Erythroblast (primary cell): ENCODE results near the gene HDAC3.

ENCODE experiments used
- GATA1 ChIP-seq: IDR thresholded peaks from 2 replicates; pipeline ENCODE4 v1.6.1; 2011; ENCODE audit warnings: low read depth, mild to moderate bottlenecking, control low read depth, low read length, moderate library complexity
- POLR2A ChIP-seq: IDR thresholded peaks from 2 replicates; pipeline ENCODE4 v1.6.1; 2011; ENCODE audit warnings: mild to moderate bottlenecking, low read length

- TF ChIP-seq POLR2A (no peak), GATA1 (no peak)
Measured at GRCh38 chr5:141685591-141685990, 48.9 kb upstream of the HDAC3 start.
